T-helper 17 cell (primary cell): ENCODE data around the gene USH2A. TPM values are rescaled to one million over a fixed set of nuclear protein-coding genes. Genes with fewer than 3 reads are reported as not detected.

Source experiments
- ATAC-seq: fragments of 150-1000 bp; cut with Tn5 transposase; 2 replicates; pipeline ENCODE4 v1.10.0; 2021; ENCODE audit warnings: mild to moderate bottlenecking, moderate library complexity
- DNase-seq, 3 donors: peaks; one replicate each; pipeline versions ENCODE4 v3.0.0 to v3.0.0-alpha.2; 2020 to 2021
- H3K9me3 ChIP-seq: one replicate; pipeline ENCODE4 v1.7.0; 2013; ENCODE audit warnings: low read length, mild to moderate bottlenecking; ENCODE audit not compliant: control insufficient read depth, poor library complexity, severe bottlenecking
- H3K27ac Mint-ChIP-seq: one replicate; pipeline ENCODE4 v1.8.0; 2022; ENCODE audit warnings: mild to moderate bottlenecking, moderate library complexity, mixed read lengths
- H3K27me3 Mint-ChIP-seq: one replicate; pipeline ENCODE4 v1.8.0; 2022; ENCODE audit warnings: mixed read lengths
- H3K36me3 Mint-ChIP-seq: one replicate; pipeline ENCODE4 v1.8.0; 2022; ENCODE audit warnings: low read depth, mixed read lengths
- H3K4me1 Mint-ChIP-seq: one replicate; pipeline ENCODE4 v1.8.0; 2022; ENCODE audit warnings: mild to moderate bottlenecking, mixed read lengths
- H3K4me3 Mint-ChIP-seq: one replicate; pipeline ENCODE4 v1.8.0; 2022; ENCODE audit warnings: mild to moderate bottlenecking, moderate library complexity, mixed read lengths
- total RNA-seq, 4 donors: library from RNA in 2 of 4; stranded (reverse) in 2 of 4; gene quantifications; one replicate each; pipeline ENCODE4 v1.2.3 and lab custom pipeline; 2022 to 2026

The USH2A gene
- total RNA-seq, 2 donors from 2014 or later = not detected

DNA sequence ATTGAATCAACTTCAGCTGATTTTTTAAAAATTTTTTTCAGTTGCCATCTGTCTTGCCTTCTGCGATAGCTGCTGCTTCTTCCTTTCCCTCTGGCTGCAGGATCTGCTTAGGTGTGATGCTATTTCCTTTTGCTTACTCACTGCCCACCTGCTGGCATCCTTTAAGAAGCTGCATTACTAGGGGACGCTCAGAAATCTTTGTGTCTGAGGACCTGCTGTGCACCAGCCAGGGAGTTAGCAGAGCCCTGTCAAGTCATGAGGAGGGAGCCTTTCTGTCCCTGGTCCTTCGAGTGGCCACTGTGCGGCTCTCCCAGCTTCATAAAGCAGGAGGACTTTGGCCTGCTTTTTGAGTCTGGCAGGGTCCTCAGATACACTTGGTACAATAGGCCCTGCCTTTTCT, 327.8 kb downstream of the USH2A start:
- no peak for ATAC-seq
- H3K4me1 Mint-ChIP-seq = no peaks in the 10 kb centered on the region

GRCh38 chr1:216090556-216090955, 332.7 kb downstream of the USH2A start:
- peaks cover 2% of the 10 kb centered on the region for H3K9me3 ChIP-seq
- no peaks in the 10 kb centered on the region for H3K4me1 Mint-ChIP-seq
- DNase-seq = no peak
- no peak for ATAC-seq
- H3K36me3 Mint-ChIP-seq = no peaks in the 10 kb centered on the region
- no peak overlapping the region for H3K27ac Mint-ChIP-seq
- H3K27me3 Mint-ChIP-seq = no peaks in the 10 kb centered on the region
- no peak overlapping the region for H3K4me3 Mint-ChIP-seq

More for the DNA sequence above, 327.8 kb downstream of the USH2A start:
- DNase-seq = no peak
- peaks cover 4% of the 10 kb centered on the region for H3K9me3 ChIP-seq
- Mint-ChIP-seq H3K4me3 (no peak overlapping the region), H3K36me3 (no peaks in the 10 kb centered on the region), H3K27ac (no peak overlapping the region), H3K27me3 (no peaks in the 10 kb centered on the region)

GRCh38 chr1:216086678-216087077, 336.6 kb downstream of the USH2A start:
- no peak for ATAC-seq
- DNase-seq = no peak
- no peaks in the 10 kb centered on the region for H3K36me3 Mint-ChIP-seq
- H3K4me1 Mint-ChIP-seq = no peaks in the 10 kb centered on the region
- H3K27me3 Mint-ChIP-seq = no peaks in the 10 kb centered on the region
- no peak overlapping the region for H3K27ac Mint-ChIP-seq
- peaks cover 2% of the 10 kb centered on the region for H3K9me3 ChIP-seq
- no peak overlapping the region for H3K4me3 Mint-ChIP-seq

DNA sequence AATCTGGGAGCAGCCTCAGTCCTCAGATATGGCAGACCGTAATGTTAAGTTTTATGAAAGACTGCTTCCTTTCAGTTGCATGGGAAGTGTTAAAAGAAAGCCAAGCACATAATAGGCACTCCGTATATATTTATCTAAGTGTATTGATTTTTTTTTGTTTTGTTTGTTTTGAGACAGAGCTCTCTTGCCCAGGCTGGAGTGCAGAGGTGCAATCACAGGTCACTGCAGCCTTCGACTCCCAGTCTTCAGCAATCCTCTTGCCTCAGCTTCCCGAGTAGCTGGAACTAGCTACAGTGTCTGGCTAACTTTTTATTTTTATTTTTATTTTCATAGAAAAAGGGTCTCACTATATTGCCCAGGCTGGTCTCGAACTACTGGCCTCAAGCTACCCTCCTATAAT, 341.8 kb downstream of the USH2A start:
- H3K4me1 Mint-ChIP-seq = no peaks in the 10 kb centered on the region
- no peak overlapping the region for H3K4me3 Mint-ChIP-seq
- no peak for DNase-seq

GRCh38 chr1:216076751-216077150, 346.5 kb downstream of the USH2A start:
- DNase-seq (no peak), ATAC-seq (no peak)
- H3K9me3 ChIP-seq = no peaks in the 10 kb centered on the region
- H3K4me1 Mint-ChIP-seq = no peaks in the 10 kb centered on the region
- H3K36me3 Mint-ChIP-seq = no peaks in the 10 kb centered on the region
- H3K4me3 Mint-ChIP-seq = no peak overlapping the region
- H3K27me3 Mint-ChIP-seq = no peaks in the 10 kb centered on the region
- no peak overlapping the region for H3K27ac Mint-ChIP-seq

More for the DNA sequence above, 341.8 kb downstream of the USH2A start:
- Mint-ChIP-seq H3K27me3 (no peaks in the 10 kb centered on the region), H3K27ac (no peak overlapping the region), H3K36me3 (no peaks in the 10 kb centered on the region)
- ATAC-seq = no peak
- H3K9me3 ChIP-seq = no peaks in the 10 kb centered on the region

GRCh38 chr1:216075339-216075738, 347.9 kb downstream of the USH2A start:
- ATAC-seq (no peak), DNase-seq (no peak)
- Mint-ChIP-seq H3K27ac (no peak overlapping the region), H3K27me3 (no peaks in the 10 kb centered on the region), H3K4me1 (no peaks in the 10 kb centered on the region), H3K36me3 (no peaks in the 10 kb centered on the region), H3K4me3 (no peak overlapping the region)
- no peaks in the 10 kb centered on the region for H3K9me3 ChIP-seq

DNA sequence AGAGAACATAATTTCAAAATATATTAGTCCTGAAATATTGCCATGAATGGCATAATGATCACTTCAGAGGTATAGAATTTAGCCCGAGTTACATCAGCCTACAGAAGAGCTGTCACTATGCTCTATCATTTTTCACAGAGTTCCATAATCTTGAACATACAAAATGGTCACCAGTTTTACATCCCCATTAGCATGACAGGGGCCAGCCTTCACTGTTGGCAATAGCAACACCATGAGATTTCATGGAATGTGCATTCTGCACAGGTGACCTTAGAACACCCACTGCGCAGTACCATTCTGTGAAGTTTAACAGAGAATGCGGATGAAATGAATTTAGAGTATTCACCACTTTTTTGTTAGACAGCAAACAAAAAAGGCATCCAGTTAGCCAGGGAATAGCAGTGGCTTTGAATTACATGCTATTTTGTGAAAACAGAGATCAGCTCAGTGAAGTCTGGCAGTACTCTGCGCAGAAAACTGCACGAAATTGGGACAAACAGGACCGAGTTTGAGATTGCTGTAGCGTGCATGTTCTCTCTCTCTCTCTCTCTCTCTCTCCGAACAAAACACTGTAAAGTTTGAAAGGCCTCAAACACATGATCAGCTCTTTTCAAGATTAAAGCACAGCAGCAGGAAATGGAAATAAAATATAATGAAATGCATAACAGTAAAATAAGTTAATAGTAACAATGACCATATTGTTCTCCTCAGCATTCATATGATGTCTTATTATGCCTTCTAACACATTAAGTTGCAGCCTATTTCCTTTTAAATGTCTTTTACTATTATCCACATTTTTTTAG, 349.3 kb downstream of the USH2A start:
- Mint-ChIP-seq H3K27ac (no peak overlapping the region), H3K4me1 (no peaks in the 10 kb centered on the region), H3K36me3 (no peaks in the 10 kb centered on the region), H3K4me3 (no peak overlapping the region), H3K27me3 (no peaks in the 10 kb centered on the region)
- no peak for ATAC-seq
- no peaks in the 10 kb centered on the region for H3K9me3 ChIP-seq
- no peak for DNase-seq

- no peaks in the 10 kb centered on the region for H3K4me1 Mint-ChIP-seq
- no peak overlapping the region for H3K4me3 Mint-ChIP-seq
- ATAC-seq (no peak), DNase-seq (no peak)
- no peak overlapping the region for H3K27ac Mint-ChIP-seq
- H3K27me3 Mint-ChIP-seq = no peaks in the 10 kb centered on the region
- H3K36me3 Mint-ChIP-seq = no peaks in the 10 kb centered on the region
- H3K9me3 ChIP-seq = no peaks in the 10 kb centered on the region
Measured at GRCh38 chr1:216071262-216071661, 352.0 kb downstream of the USH2A start.

- no peaks in the 10 kb centered on the region for H3K27me3 Mint-ChIP-seq
- DNase-seq = no peak
- H3K4me1 Mint-ChIP-seq = no peaks in the 10 kb centered on the region
- no peak overlapping the region for H3K4me3 Mint-ChIP-seq
- H3K9me3 ChIP-seq = peaks cover 3% of the 10 kb centered on the region
- no peaks in the 10 kb centered on the region for H3K36me3 Mint-ChIP-seq
- ATAC-seq = no peak
- no peak overlapping the region for H3K27ac Mint-ChIP-seq
Measured at GRCh38 chr1:216064643-216065042, 358.6 kb downstream of the USH2A start.

DNA sequence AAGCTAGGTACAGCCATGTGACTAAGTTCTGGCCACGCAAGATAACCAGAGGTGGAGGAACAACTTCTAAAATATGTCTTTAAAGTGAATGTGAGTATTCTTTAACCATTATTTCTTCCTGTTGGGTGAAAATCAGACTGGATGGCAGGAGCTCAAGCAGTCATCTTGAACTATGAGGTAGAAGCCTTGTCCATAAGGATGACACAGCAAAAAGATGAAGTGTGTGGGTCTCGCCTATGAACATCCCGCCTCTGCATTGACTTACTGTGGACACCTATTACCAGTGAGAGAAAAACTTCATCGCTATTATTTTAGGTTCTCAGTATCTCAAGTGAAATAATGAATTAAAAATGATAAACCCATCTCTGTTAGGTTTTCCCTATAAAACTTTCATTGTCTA, 365.3 kb downstream of the USH2A start:
- Mint-ChIP-seq H3K4me3 (no peak overlapping the region), H3K27ac (no peak overlapping the region), H3K36me3 (no peaks in the 10 kb centered on the region), H3K27me3 (no peaks in the 10 kb centered on the region), H3K4me1 (no peaks in the 10 kb centered on the region)
- DNase-seq = no peak
- H3K9me3 ChIP-seq = no peaks in the 10 kb centered on the region
- no peak for ATAC-seq

DNA sequence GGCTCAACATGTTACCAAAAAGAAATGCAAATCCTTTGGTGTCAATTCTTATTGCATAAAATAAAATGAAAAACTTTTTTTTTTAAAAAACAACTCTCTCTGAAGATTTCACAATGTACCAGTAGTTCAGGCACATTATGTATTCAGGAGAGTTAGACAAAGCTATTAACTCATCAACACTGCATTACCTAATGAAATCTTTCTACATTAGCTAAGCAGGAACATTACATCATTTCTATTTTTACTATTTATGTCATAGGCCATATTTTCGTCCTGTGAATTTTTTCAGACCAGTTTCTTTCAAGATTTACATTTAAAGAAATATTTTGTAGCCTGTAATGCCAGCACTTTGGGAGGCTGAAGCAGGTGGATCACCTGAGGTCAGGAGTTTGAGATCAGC, 366.2 kb downstream of the USH2A start:
- Mint-ChIP-seq H3K4me3 (no peak overlapping the region), H3K36me3 (no peaks in the 10 kb centered on the region), H3K27ac (no peak overlapping the region), H3K4me1 (no peaks in the 10 kb centered on the region), H3K27me3 (no peaks in the 10 kb centered on the region)
- ATAC-seq (no peak), DNase-seq (no peak)
- no peaks in the 10 kb centered on the region for H3K9me3 ChIP-seq

DNA sequence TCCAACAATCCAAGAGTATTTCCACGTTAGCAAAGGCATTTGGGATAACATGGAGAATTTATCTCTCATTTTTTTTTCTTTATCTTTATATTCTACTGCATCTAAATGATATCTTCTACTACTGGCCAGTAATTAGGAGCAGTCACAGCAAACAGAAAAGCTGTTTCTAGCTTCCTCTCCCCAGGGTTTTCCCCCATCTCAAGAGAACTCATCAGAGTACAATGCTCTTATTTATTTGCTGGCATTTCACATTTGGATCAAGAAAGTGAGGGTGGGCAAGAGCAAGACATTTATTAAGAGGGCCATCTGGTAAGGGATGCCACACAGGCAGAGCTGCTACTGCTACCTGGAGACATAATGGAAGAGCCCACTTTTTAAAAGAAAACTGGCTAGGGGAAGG, 368.2 kb downstream of the USH2A start:
- DNase-seq (no peak), ATAC-seq (no peak)
- Mint-ChIP-seq H3K4me1 (no peaks in the 10 kb centered on the region), H3K36me3 (no peaks in the 10 kb centered on the region), H3K4me3 (no peak overlapping the region), H3K27me3 (no peaks in the 10 kb centered on the region), H3K27ac (no peak overlapping the region)
- no peaks in the 10 kb centered on the region for H3K9me3 ChIP-seq

DNA sequence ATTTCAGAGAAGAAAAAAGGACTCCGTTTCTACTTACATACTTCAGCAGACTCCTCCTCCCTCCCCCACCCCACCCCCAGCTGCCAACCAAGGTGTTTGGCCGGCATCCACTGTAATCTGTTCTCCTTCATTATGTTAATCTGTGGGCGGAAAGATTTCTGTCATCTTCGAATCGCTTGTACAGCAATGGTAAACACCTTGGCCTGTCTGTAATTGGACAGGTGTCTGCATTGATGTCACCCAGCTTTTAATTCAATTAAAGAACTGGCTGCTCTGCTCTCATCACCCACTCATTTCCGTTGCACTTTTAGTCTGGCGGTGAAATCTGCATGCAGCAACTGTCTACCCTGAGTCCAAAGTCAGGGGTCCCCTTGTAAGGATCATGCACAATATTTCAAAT, 368.6 kb downstream of the USH2A start:
- ATAC-seq = no peak
- no peaks in the 10 kb centered on the region for H3K9me3 ChIP-seq
- Mint-ChIP-seq H3K4me1 (no peaks in the 10 kb centered on the region), H3K36me3 (no peaks in the 10 kb centered on the region), H3K4me3 (no peak overlapping the region), H3K27ac (no peak overlapping the region), H3K27me3 (no peaks in the 10 kb centered on the region)
- no peak for DNase-seq

DNA sequence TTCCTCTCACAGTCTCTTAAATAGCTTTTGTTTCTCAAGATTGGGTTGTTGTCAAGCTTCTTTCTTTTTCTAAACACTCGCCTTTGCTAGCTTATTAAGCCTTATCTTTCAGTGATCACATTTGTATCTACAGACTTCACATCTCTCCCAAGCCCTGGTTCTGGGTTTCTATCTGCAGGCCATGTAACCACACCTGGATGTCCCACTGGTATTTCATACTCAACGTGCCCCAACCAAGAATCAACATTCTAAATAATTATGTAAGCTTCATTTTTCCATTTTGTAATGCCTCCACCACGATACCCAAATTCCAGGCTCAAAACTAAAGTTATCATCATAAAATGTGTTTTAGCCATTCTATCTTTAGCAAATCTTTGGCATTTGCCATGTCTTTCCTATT, 372.2 kb downstream of the USH2A start:
- Mint-ChIP-seq H3K36me3 (no peaks in the 10 kb centered on the region), H3K4me1 (no peaks in the 10 kb centered on the region), H3K27me3 (no peaks in the 10 kb centered on the region), H3K27ac (no peak overlapping the region), H3K4me3 (no peak overlapping the region)
- DNase-seq = no peak
- ATAC-seq = no peak
- no peaks in the 10 kb centered on the region for H3K9me3 ChIP-seq
